ENCODE data around the gene GCKR. TPM values are rescaled to one million over a fixed set of nuclear protein-coding genes. Genes with fewer than 3 reads are reported as not detected.
A peak's percentile ranks its signal among the peaks of the same experiment; 100 is the strongest.

GCKR gene
- total RNA-seq, 4 donors from 2014 or later = 0.56 to 1.7 (median 1.4) TPM

- TF ChIP-seq CTCF (IDR thresholded peaks at IDR 0.05) = no peak
- no peak for DNase-seq (ENCODE audit: low spot score)
- ATAC-seq (ENCODE audit: low FRiP score) = peak; percentile 77
Observed at GRCh38 chr2:27494284-27494943, 2.2 kb upstream of the GCKR start.

GRCh38 chr2:27494944-27495554 is 1.6 kb upstream of the GCKR start, which contains the start of gene FNDC4:
Gene FNDC4, minus strand, starts transcription at chr2:27495200. Its CDS starts 521 bp downstream, at chr2:27494679.
- TF ChIP-seq CTCF (IDR thresholded peaks at IDR 0.05) = no peak
- no peak for DNase-seq (ENCODE audit: low spot score)
- peak; percentile 58 for ATAC-seq (ENCODE audit: low FRiP score)

- TF ChIP-seq CTCF (IDR thresholded peaks at IDR 0.05) = no peak
- ATAC-seq (ENCODE audit: low FRiP score) (no peak), DNase-seq (ENCODE audit: low spot score) (no peak)
Observed at GRCh38 chr2:27495840-27496356, 741 bp upstream of the GCKR start.

- DNase-seq (ENCODE audit: low spot score) (no peak), ATAC-seq (ENCODE audit: low FRiP score) (no peak)
- TF ChIP-seq CTCF (IDR thresholded peaks at IDR 0.05) = no peak
Observed at GRCh38 chr2:27497288-27497627, 619 bp downstream of the GCKR start.

- no peak for ATAC-seq (ENCODE audit: low FRiP score)
- TF ChIP-seq CTCF (IDR thresholded peaks at IDR 0.05) = no peak
- DNase-seq (ENCODE audit: low spot score) = no peak
Observed at GRCh38 chr2:27498975-27499374, 2.3 kb downstream of the GCKR start.

- TF ChIP-seq CTCF (IDR thresholded peaks at IDR 0.05) = no peak
- DNase-seq (ENCODE audit: low spot score) (no peak), ATAC-seq (ENCODE audit: low FRiP score) (no peak)
Observed at GRCh38 chr2:27501042-27501441, 4.4 kb downstream of the GCKR start.

GRCh38 chr2:27502142-27502541 is 5.5 kb downstream of the GCKR start:
- no peak for TF ChIP-seq CTCF (IDR thresholded peaks at IDR 0.05)
- DNase-seq (ENCODE audit: low spot score) (no peak), ATAC-seq (ENCODE audit: low FRiP score) (no peak)

Data from omental fat pad (tissue), 4 donors.